HCT116 (cell line): ENCODE data around the gene SLC9B2. TPM values are rescaled to one million over a fixed set of nuclear protein-coding genes. Genes with fewer than 3 reads are reported as not detected.

Experiments used
- ATAC-seq: fragments of 200-7000 bp; cut with Tn5 transposase; 2 replicates; pipeline ENCODE4 v1.9.1; 2020; ENCODE audit warnings: mild to moderate bottlenecking, moderate library complexity
- BruUV-seq: library from RNA; stranded (reverse); fragments of 400-500 nt; replicated peaks from 2 replicates; lab custom pipeline; 2021; lab: Mats Ljungman, UMichigan
- CTCF ChIA-PET: fragments of 300-600 bp; sonication (Branson Sonifier 250); formaldehyde crosslinking; loops from one replicate; lab custom pipeline; 2021; ENCODE audit warnings: antibody characterized with exemption; lab: Charles Lee
- POLR2A ChIA-PET: fragments of 300-600, 350-600 bp; sonication (Branson Sonifier 250); formaldehyde crosslinking; loops from one replicate; lab custom pipeline; 2021; ENCODE audit warnings: antibody characterized with exemption; lab: Charles Lee
- RAD21 ChIA-PET, 2 experiments: fragments of 300-600 bp; sonication (Branson Sonifier 250); formaldehyde crosslinking; loops; one replicate each; lab custom pipeline; 2023; ENCODE audit warnings: low total read pairs in 2 of 2; ENCODE audit not compliant: uncharacterized antibody in 2 of 2, unreplicated experiment in 2 of 2, low non-redundant PET in 1 of 2; lab: Charles Lee
- DNase-seq: peaks from one replicate; pipeline ENCODE4 v3.0.0-alpha.2; 2010; ENCODE audit warnings: low read depth, low spot score
- H2AFZ ChIP-seq: fragments of 200-600 bp; shearing (Covaris generic), sonication (generic); 2 replicates; pipeline ENCODE4 v1.6.1; 2017; ENCODE audit warnings: low read depth, mixed run types, mixed read lengths, antibody characterized with exemption, low read length; ENCODE audit not compliant: poor library complexity, severe bottlenecking
- H3K27ac ChIP-seq: 2 replicates; pipeline ENCODE4 v1.5.1; 2012; ENCODE audit warnings: low read depth, low read length
- H3K27me3 ChIP-seq: fragments of 200-600 bp; sonication (generic); 2 replicates; pipeline ENCODE4 v1.6.1; 2016; ENCODE audit warnings: mixed run types, low read length, mixed read lengths; ENCODE audit not compliant: insufficient read depth
- H3K36me3 ChIP-seq, 2 experiments: fragments of 200-500 bp in 1 of 2; fragments of 200-600 bp in 1 of 2; sonication (Bioruptor generic) in 1 of 2; sonication (generic) in 1 of 2; 2 replicates each; pipeline versions ENCODE4 v1.5.1 to v1.6.1; 2014 to 2016; ENCODE audit warnings: low read length in 2 of 2, inconsistent platforms in 1 of 2, mixed read lengths in 1 of 2, mixed run types in 1 of 2; ENCODE audit not compliant: insufficient read depth in 2 of 2, control insufficient read depth in 1 of 2
- H3K4me1 ChIP-seq, 2 experiments: fragments of 200-600 bp in 1 of 2; sonication (generic) in 1 of 2; 2 replicates each; pipeline versions ENCODE4 v1.5.1 to v1.6.1; 2012 to 2017; ENCODE audit warnings: low read length in 2 of 2, inconsistent platforms in 1 of 2, mild to moderate bottlenecking in 1 of 2, mixed read lengths in 1 of 2, mixed run types in 1 of 2, moderate library complexity in 1 of 2; ENCODE audit not compliant: insufficient read depth in 2 of 2, control insufficient read depth in 1 of 2
- H3K4me2 ChIP-seq: fragments of 200-600 bp; sonication (generic); 2 replicates; pipeline ENCODE4 v1.6.1; 2017; ENCODE audit warnings: mixed run types, low read length, mixed read lengths
- H3K4me3 ChIP-seq, 2 experiments: fragments of 200-600 bp in 1 of 2; sonication (generic) in 1 of 2; replicated peaks in 1 of 2; 2 replicates each; pipeline ENCODE4 v1.5.1; 2011 to 2016; ENCODE audit warnings: low read length in 2 of 2, control low read depth in 1 of 2, low read depth in 1 of 2, mild to moderate bottlenecking in 1 of 2, mixed read lengths in 1 of 2, mixed run types in 1 of 2
- H3K79me2 ChIP-seq: fragments of 200-600 bp; sonication (generic); 2 replicates; pipeline ENCODE4 v1.6.1; 2017; ENCODE audit warnings: mild to moderate bottlenecking, mixed run types, low read length, moderate library complexity, mixed read lengths; ENCODE audit not compliant: insufficient read depth
- H3K9ac ChIP-seq: fragments of 200-600 bp; sonication (generic); 2 replicates; pipeline ENCODE4 v1.6.1; 2016; ENCODE audit warnings: low read length, mixed read lengths
- H3K9me2 ChIP-seq: fragments of 200-600 bp; sonication (generic), shearing (Covaris generic); 2 replicates; pipeline ENCODE4 v1.6.1; 2017; ENCODE audit warnings: mixed run types, mild to moderate bottlenecking, moderate library complexity; ENCODE audit not compliant: insufficient read depth
- H3K9me3 ChIP-seq, 2 experiments: fragments of 200-500 bp in 1 of 2; fragments of 200-600 bp in 1 of 2; sonication (Bioruptor generic) in 1 of 2; sonication (generic) in 1 of 2; 2 replicates each; pipeline ENCODE4 v1.6.1; 2014 to 2017; ENCODE audit warnings: low read length in 2 of 2, mixed read lengths in 2 of 2, inconsistent platforms in 1 of 2, low read depth in 1 of 2, mild to moderate bottlenecking in 1 of 2, mixed run types in 1 of 2, moderate library complexity in 1 of 2; ENCODE audit not compliant: control insufficient read depth in 1 of 2, insufficient read depth in 1 of 2
- H4K20me1 ChIP-seq: fragments of 200-600 bp; sonication (generic), shearing (Covaris generic); 2 replicates; pipeline ENCODE4 v1.6.1; 2017; ENCODE audit warnings: mixed run types, mild to moderate bottlenecking, moderate library complexity; ENCODE audit not compliant: insufficient read depth
- ATF3 ChIP-seq: IDR thresholded peaks from 2 replicates; pipeline ENCODE4 v1.6.1; 2012
- CEBPB ChIP-seq: IDR thresholded peaks from 2 replicates; pipeline ENCODE4 v1.6.1; 2012; ENCODE audit warnings: low read depth
- CTCF ChIP-seq, 3 experiments: fragments of 200-600 bp in 1 of 3; sonication (generic) in 1 of 3; IDR thresholded peaks in 2 of 3; conservative IDR thresholded peaks in 1 of 3; 2 replicates each; pipeline ENCODE4 v1.5.1; 2012 to 2017; ENCODE audit warnings: low read depth in 2 of 3, low read length in 2 of 3, antibody characterized with exemption in 1 of 3, borderline replicate concordance in 1 of 3, control low read depth in 1 of 3, mild to moderate bottlenecking in 1 of 3, mixed read lengths in 1 of 3, mixed run types in 1 of 3, moderate library complexity in 1 of 3; ENCODE audit not compliant: insufficient read depth in 1 of 3
- ELF1 ChIP-seq: IDR thresholded peaks from 2 replicates; pipeline ENCODE4 v1.6.1; 2012; ENCODE audit warnings: low read depth, borderline replicate concordance
- EZH2 ChIP-seq: fragments of 200-600 bp; sonication (generic); IDR thresholded peaks from 2 replicates; pipeline ENCODE4 v1.6.1; 2017; ENCODE audit warnings: antibody characterized with exemption, mixed run types
- EZH2phosphoT487 ChIP-seq: fragments of 200-600 bp; IDR thresholded peaks from 2 replicates; pipeline ENCODE4 v1.6.1; 2018; ENCODE audit warnings: antibody characterized with exemption, borderline replicate concordance
- FOSL1 ChIP-seq: IDR thresholded peaks from 2 replicates; pipeline ENCODE4 v1.6.1; 2012; ENCODE audit warnings: low read depth
- MAX ChIP-seq: IDR thresholded peaks from 2 replicates; pipeline ENCODE4 v1.6.1; 2012
- POLR2AphosphoS5 ChIP-seq: IDR thresholded peaks from 2 replicates; pipeline ENCODE4 v1.6.1; 2011; ENCODE audit warnings: mild to moderate bottlenecking, low read depth, low read length, moderate library complexity
- RAD21 ChIP-seq: IDR thresholded peaks from 2 replicates; pipeline ENCODE4 v1.6.1; 2012; ENCODE audit warnings: low read depth, mild to moderate bottlenecking
- REST ChIP-seq: IDR thresholded peaks from 2 replicates; pipeline ENCODE4 v1.6.1; 2012; ENCODE audit warnings: low read depth
- SP1 ChIP-seq: IDR thresholded peaks from 2 replicates; pipeline ENCODE4 v1.6.1; 2012; ENCODE audit warnings: low read depth
- SRF ChIP-seq: IDR thresholded peaks from 2 replicates; pipeline ENCODE4 v1.6.1; 2012; ENCODE audit warnings: low read depth
- TCF7L2 ChIP-seq: IDR thresholded peaks from 2 replicates; pipeline ENCODE4 v1.7.0; 2011; ENCODE audit warnings: borderline replicate concordance, inconsistent platforms; ENCODE audit not compliant: insufficient read depth, insufficient read length; ENCODE audit errors: extremely low read depth
- ZFX ChIP-seq: fragments of 450-650 bp; IDR thresholded peaks from 2 replicates; pipeline ENCODE4 v1.6.1; 2017
- ZNF274 ChIP-seq: fragments of 200-500 bp; sonication (Bioruptor generic); IDR thresholded peaks from 2 replicates; pipeline ENCODE4 v1.6.1; 2014; ENCODE audit warnings: mild to moderate bottlenecking, low read depth, low read length, inconsistent platforms
- intact Hi-C: fragments of 100-400 bp; cut with micrococcal nuclease; formaldehyde crosslinking; loops from 2 replicates; pipeline ENCODE4 v1.10.0; 2022
- total RNA-seq: library from RNA; stranded (reverse); gene quantifications from one replicate; pipeline ENCODE4 v1.2.1, GENCODE V29; 2021; ENCODE audit not compliant: unreplicated experiment

The SLC9B2 gene
- total RNA-seq, 1 experiment from 2014 or later, result 18.3 TPM

GRCh38 chr4:103010804-103011203, 65.8 kb downstream of the SLC9B2 start (continued):
- no peak for TF ChIP-seq MAX
- TF ChIP-seq RAD21, result no peak
- no peak for TF ChIP-seq EZH2
- TF ChIP-seq FOSL1, result no peak
- TF ChIP-seq ZNF274, result no peak
- no peak for TF ChIP-seq ELF1

- TF ChIP-seq FOSL1 (no peak), EZH2 (no peak), ATF3 (no peak), REST (no peak), ZFX (no peak), CTCF (IDR thresholded peaks at IDR 0.05 in 2 of 3, conservative IDR thresholded peaks at IDR 0.05 in 1 of 3; ENCODE audit: borderline replicate concordance in 1 of 3, insufficient read depth in 1 of 3, low read depth in 2 of 3, low read length in 2 of 3) (peak; percentile 60 to 91 (median 86)), MAX (no peak), RAD21 (peak; percentile 95), ELF1 (no peak), EZH2phosphoT487 (no peak), TCF7L2 (no peak), ZNF274 (no peak), SP1 (no peak), POLR2AphosphoS5 (no peak), SRF (no peak), CEBPB (no peak)
- intact Hi-C loops, result loop anchor here (1.0 to 5.0 kb wide), 6 partner anchors 182 to 664 kb away; partner anchors contain the start of genes SLC39A8 and UBE2D3
- no peaks in the 10 kb centered on the region for H4K20me1 ChIP-seq
- H3K27me3 ChIP-seq, result no peaks in the 10 kb centered on the region
- H3K9me2 ChIP-seq, result no peaks in the 10 kb centered on the region
- H2AFZ ChIP-seq, result no peak overlapping the region
- H3K79me2 ChIP-seq, result no peaks in the 10 kb centered on the region
- no peaks in the 10 kb centered on the region for H3K36me3 ChIP-seq
- CTCF ChIA-PET, result interaction anchor here (0.8 to 3.2 kb wide), 8 partner anchors 10 to 578 kb away, joined by 3 to 65 read pairs (median 4); no protein-coding TSS in a partner anchor
- DNase-seq (peak; percentile 68), ATAC-seq (peak; percentile 94)
- RAD21 ChIA-PET, result interaction anchor here (0.6 to 1.7 kb wide), 5 partner anchors 29 to 389 kb away, joined by 3 to 9 read pairs (median 4); no protein-coding TSS in a partner anchor
- no peak overlapping the region for H3K4me2 ChIP-seq
- H3K9me3 ChIP-seq, result no peaks in the 10 kb centered on the region
- no TSS peak for BruUV-seq
- no peak overlapping the region for H3K27ac ChIP-seq
- POLR2A ChIA-PET, result interaction anchor here (1.0 kb wide), 1 partner anchor 181 kb away, joined by 3 read pairs; no protein-coding TSS in a partner anchor
- H3K9ac ChIP-seq, result no peak overlapping the region
- H3K4me3 ChIP-seq, result no peak overlapping the region
- no peaks in the 10 kb centered on the region for H3K4me1 ChIP-seq
These were observed 67.5 kb downstream of the SLC9B2 start for GRCh38 chr4:103008875-103009729.
